BJ (cell line): ENCODE measurements around the gene ATP5F1A. TPM values are rescaled to one million over a fixed set of nuclear protein-coding genes. Genes with fewer than 3 reads are reported as not detected.

ENCODE experiments used
- CTCF ChIA-PET: fragments of 350-600 bp; formaldehyde crosslinking; extraction: SDS; loops from one replicate; lab custom pipeline; 2021; ENCODE audit warnings: antibody characterized with exemption, inconsistent platforms; lab: Yijun Ruan, JAX
- POLR2A ChIA-PET: fragments of 300-600 bp; sonication (Branson Sonifier 250); formaldehyde crosslinking; extraction: SDS; loops from one replicate; lab custom pipeline; 2021; ENCODE audit warnings: antibody characterized with exemption; lab: Charles Lee
- DNase-seq: peaks from one replicate; pipeline ENCODE4 v3.0.0-alpha.2; 2011; ENCODE audit warnings: low read depth
- H3K27me3 ChIP-seq: 2 replicates; pipeline ENCODE4 v1.6.0; 2011; ENCODE audit warnings: low read length; ENCODE audit not compliant: control insufficient read depth, insufficient read depth
- H3K36me3 ChIP-seq: 2 replicates; pipeline ENCODE4 v1.5.1; 2011; ENCODE audit warnings: low read length; ENCODE audit not compliant: control insufficient read depth, insufficient read depth
- H3K4me3 ChIP-seq: 2 replicates; pipeline ENCODE4 v1.5.1; 2011; ENCODE audit warnings: low read depth, mild to moderate bottlenecking, control low read depth, low read length
- CTCF ChIP-seq: IDR thresholded peaks from 2 replicates; pipeline ENCODE4 v1.5.1; 2011; ENCODE audit warnings: low read depth, mild to moderate bottlenecking, control low read depth, inconsistent platforms, low read length, moderate library complexity; ENCODE audit not compliant: insufficient read depth
- polyA minus RNA-seq: library from RNA; depleted of rRNA, polyadenylated mRNA; stranded (reverse); fragments of >200 nt; gene quantifications from 2 replicates; pipeline ENCODE4 v1.2.3, GENCODE V29; 2011; rRNA and poly(A)+ RNA removed
- polyA plus RNA-seq: library from polyadenylated mRNA; depleted of rRNA; stranded (reverse); fragments of >200 nt; gene quantifications from 2 replicates; pipeline ENCODE4 v1.2.3, GENCODE V29; 2011; rRNA removed

The ATP5F1A gene
- polyA plus RNA-seq = 557 and 639 TPM in 2 replicates
- polyA minus RNA-seq = 284 and 428 TPM in 2 replicates

GRCh38 chr18:46097801-46098615 lies at the start of gene ATP5F1A:
TSS of gene ATP5F1A (minus strand) at chr18:46098296. CDS start at chr18:46098231, 65 bp downstream.
- ChIA-PET POLR2A (interaction anchor here (0.5 to 0.7 kb wide), 2 partner anchors 278 to 522 kb away, joined by 7 to 12 read pairs; no protein-coding TSS in a partner anchor), CTCF (interaction anchor here (0.6 to 1.6 kb wide), 6 partner anchors 15 to 560 kb away, joined by 3 to 4 read pairs (median 3); a partner anchor contains a TSS)
- DNase-seq = no peak
- Histone ChIP-seq H3K4me3 (peak within 1 kb of the TSS; percentile 72), H3K27me3 (no peaks in the 10 kb centered on the region), H3K36me3 (peaks cover 1% of the 10 kb centered on the region; the same call in 1 of the 2 replicates)
- peak; percentile 16; the same call in 1 of the 2 replicates for TF ChIP-seq CTCF

- no peak for DNase-seq
- POLR2A ChIA-PET = no interaction called here
These were observed 43.1 kb upstream of the ATP5F1A start for GRCh38 chr18:46141199-46141598.

GRCh38 chr18:46140173-46140572 lies 42.1 kb upstream of the ATP5F1A start:
- POLR2A ChIA-PET = no interaction called here
- no peak for TF ChIP-seq CTCF
- H3K4me3 ChIP-seq = no peak overlapping the region
- DNase-seq = no peak
- no peaks in the 10 kb centered on the region for H3K27me3 ChIP-seq
- no peaks in the 10 kb centered on the region for H3K36me3 ChIP-seq
- CTCF ChIA-PET = interaction anchor here (0.7 to 1.2 kb wide), 2 partner anchors 9 to 13 kb away, joined by 3 to 4 read pairs; no protein-coding TSS in a partner anchor

More at GRCh38 chr18:46141199-46141598, 43.1 kb upstream of the ATP5F1A start:
- CTCF ChIA-PET = interaction anchor here (0.7 to 1.8 kb wide), 3 partner anchors 10 to 133 kb away, joined by 3 to 5 read pairs (median 3); a partner anchor contains a TSS
- H3K27me3 ChIP-seq = no peaks in the 10 kb centered on the region
- no peak for TF ChIP-seq CTCF
- H3K36me3 ChIP-seq = no peaks in the 10 kb centered on the region
- no peak overlapping the region for H3K4me3 ChIP-seq

GRCh38 chr18:46134920-46135675 lies 37.0 kb upstream of the ATP5F1A start:
- no peaks in the 10 kb centered on the region for H3K27me3 ChIP-seq
- no peak overlapping the region for H3K4me3 ChIP-seq
- TF ChIP-seq CTCF = no peak
- CTCF ChIA-PET = interaction anchor here (0.6 to 1.1 kb wide), 5 partner anchors 9 to 15 kb away, joined by 3 to 5 read pairs (median 3); no protein-coding TSS in a partner anchor
- H3K36me3 ChIP-seq = no peaks in the 10 kb centered on the region; the same call in 1 of the 2 replicates
- no peak for DNase-seq
- POLR2A ChIA-PET = no interaction called here
